ENCODE measurements around the gene PAK6. TPM values are rescaled to one million over a fixed set of nuclear protein-coding genes. Genes with fewer than 3 reads are reported as not detected.

The PAK6 gene
- total RNA-seq, 1 donor from 2014 or later = not detected

GRCh38 chr15:40253167-40253790 is 14.4 kb downstream of the PAK6 start:
- no peak for DNase-seq
- Mint-ChIP-seq H3K27ac (ENCODE audit: unreplicated experiment) (no peak overlapping the region), H3K36me3 (ENCODE audit: unreplicated experiment) (no peaks in the 10 kb centered on the region), H3K4me1 (ENCODE audit: low read depth, unreplicated experiment) (peaks cover 17% of the 10 kb centered on the region), H3K4me3 (ENCODE audit: unreplicated experiment) (peak overlapping the region; percentile 49), H3K27me3 (ENCODE audit: unreplicated experiment) (peaks cover 17% of the 10 kb centered on the region), H3K9me3 (ENCODE audit: unreplicated experiment) (peaks cover 2% of the 10 kb centered on the region)
- no peak for TF ChIP-seq CTCF (IDR thresholded peaks at IDR 0.05; ENCODE audit: partially characterized antibody, unreplicated experiment)

GRCh38 chr15:40254452-40254851 is 15.6 kb downstream of the PAK6 start:
- H3K27me3 Mint-ChIP-seq (ENCODE audit: unreplicated experiment) = peaks cover 17% of the 10 kb centered on the region

GRCh38 chr15:40255033-40255432 is 16.2 kb downstream of the PAK6 start:
- H3K9me3 Mint-ChIP-seq (ENCODE audit: unreplicated experiment) = peaks cover 2% of the 10 kb centered on the region
- peaks cover 14% of the 10 kb centered on the region for H3K4me1 Mint-ChIP-seq (ENCODE audit: low read depth, unreplicated experiment)
- peaks cover 17% of the 10 kb centered on the region for H3K27me3 Mint-ChIP-seq (ENCODE audit: unreplicated experiment)
- H3K36me3 Mint-ChIP-seq (ENCODE audit: unreplicated experiment) = no peaks in the 10 kb centered on the region
- no peak overlapping the region for H3K27ac Mint-ChIP-seq (ENCODE audit: unreplicated experiment)
- TF ChIP-seq CTCF (IDR thresholded peaks at IDR 0.05; ENCODE audit: partially characterized antibody, unreplicated experiment) = no peak
- no peak overlapping the region for H3K4me3 Mint-ChIP-seq (ENCODE audit: unreplicated experiment)
- DNase-seq = no peak

More at GRCh38 chr15:40254452-40254851, 15.6 kb downstream of the PAK6 start:
- Mint-ChIP-seq H3K36me3 (ENCODE audit: unreplicated experiment) (no peaks in the 10 kb centered on the region), H3K4me3 (ENCODE audit: unreplicated experiment) (no peak overlapping the region), H3K4me1 (ENCODE audit: low read depth, unreplicated experiment) (peaks cover 14% of the 10 kb centered on the region), H3K27ac (ENCODE audit: unreplicated experiment) (no peak overlapping the region), H3K9me3 (ENCODE audit: unreplicated experiment) (peaks cover 2% of the 10 kb centered on the region)
- DNase-seq = no peak
- TF ChIP-seq CTCF (IDR thresholded peaks at IDR 0.05; ENCODE audit: partially characterized antibody, unreplicated experiment) = no peak

- H3K36me3 Mint-ChIP-seq (ENCODE audit: unreplicated experiment) = no peaks in the 10 kb centered on the region
- peaks cover 2% of the 10 kb centered on the region for H3K9me3 Mint-ChIP-seq (ENCODE audit: unreplicated experiment)
- peaks cover 14% of the 10 kb centered on the region for H3K4me1 Mint-ChIP-seq (ENCODE audit: low read depth, unreplicated experiment)
- H3K27ac Mint-ChIP-seq (ENCODE audit: unreplicated experiment) = peak overlapping the region; percentile 8
- no peak overlapping the region for H3K4me3 Mint-ChIP-seq (ENCODE audit: unreplicated experiment)
- peaks cover 10% of the 10 kb centered on the region for H3K27me3 Mint-ChIP-seq (ENCODE audit: unreplicated experiment)
- no peak for DNase-seq
- no peak for TF ChIP-seq CTCF (IDR thresholded peaks at IDR 0.05; ENCODE audit: partially characterized antibody, unreplicated experiment)
Observed at GRCh38 chr15:40256638-40257235, 17.9 kb downstream of the PAK6 start.

Data from glutamatergic neuron (in vitro differentiated cells).